Measurements from ENCODE around the gene CDX1.

The CDX1 gene

GRCh38 chr5:150184990-150185912, 18.7 kb downstream of the CDX1 start:
- DNase-seq, result no peak

GRCh38 chr5:150186137-150186536, 19.6 kb downstream of the CDX1 start:
- no peak for DNase-seq

- no peak for DNase-seq
Observed at GRCh38 chr5:150186897-150187296, 20.3 kb downstream of the CDX1 start.

GRCh38 chr5:150188146-150188842, 21.7 kb downstream of the CDX1 start:
- no peak for DNase-seq

- DNase-seq, result no peak
Observed at GRCh38 chr5:150189326-150189725, 22.7 kb downstream of the CDX1 start.

GRCh38 chr5:150189728-150190502, 23.3 kb downstream of the CDX1 start, which contains the start of gene SLC6A7:
SLC6A7 (plus strand) TSS chr5:150190062; CDS start chr5:150190328, 266 bp downstream.
- no peak for DNase-seq

- no peak for DNase-seq
Observed at GRCh38 chr5:150190503-150190979, 24.0 kb downstream of the CDX1 start.

GRCh38 chr5:150190987-150191386, 24.4 kb downstream of the CDX1 start:
- no peak for DNase-seq

GRCh38 chr5:150192462-150192861, 25.9 kb downstream of the CDX1 start:
- no peak for DNase-seq

- no peak for DNase-seq
Observed at GRCh38 chr5:150195736-150196485, 29.3 kb downstream of the CDX1 start.

- DNase-seq, result no peak
Observed at GRCh38 chr5:150196514-150196913, 29.9 kb downstream of the CDX1 start.

GRCh38 chr5:150196986-150197385, 30.4 kb downstream of the CDX1 start:
- no peak for DNase-seq

GRCh38 chr5:150197476-150197875, 30.9 kb downstream of the CDX1 start:
- no peak for DNase-seq

GRCh38 chr5:150202501-150202900, 35.9 kb downstream of the CDX1 start:
- DNase-seq, result no peak

GRCh38 chr5:150203832-150204589, 37.4 kb downstream of the CDX1 start:
- no peak for DNase-seq

- DNase-seq, result no peak
Observed at GRCh38 chr5:150204590-150204960, 38.0 kb downstream of the CDX1 start.

- no peak for DNase-seq
Observed at GRCh38 chr5:150206098-150206778, 39.7 kb downstream of the CDX1 start.

- no peak for DNase-seq
Observed at GRCh38 chr5:150206779-150207115, 40.2 kb downstream of the CDX1 start.

- no peak for DNase-seq
Observed at GRCh38 chr5:150208187-150209098, 41.9 kb downstream of the CDX1 start.

- DNase-seq, result no peak
Observed at GRCh38 chr5:150209099-150209635, 42.6 kb downstream of the CDX1 start.

All from NCI-H2029 (cell line).